Measurements from ENCODE around the gene EIF3D.

EIF3D gene

DNA sequence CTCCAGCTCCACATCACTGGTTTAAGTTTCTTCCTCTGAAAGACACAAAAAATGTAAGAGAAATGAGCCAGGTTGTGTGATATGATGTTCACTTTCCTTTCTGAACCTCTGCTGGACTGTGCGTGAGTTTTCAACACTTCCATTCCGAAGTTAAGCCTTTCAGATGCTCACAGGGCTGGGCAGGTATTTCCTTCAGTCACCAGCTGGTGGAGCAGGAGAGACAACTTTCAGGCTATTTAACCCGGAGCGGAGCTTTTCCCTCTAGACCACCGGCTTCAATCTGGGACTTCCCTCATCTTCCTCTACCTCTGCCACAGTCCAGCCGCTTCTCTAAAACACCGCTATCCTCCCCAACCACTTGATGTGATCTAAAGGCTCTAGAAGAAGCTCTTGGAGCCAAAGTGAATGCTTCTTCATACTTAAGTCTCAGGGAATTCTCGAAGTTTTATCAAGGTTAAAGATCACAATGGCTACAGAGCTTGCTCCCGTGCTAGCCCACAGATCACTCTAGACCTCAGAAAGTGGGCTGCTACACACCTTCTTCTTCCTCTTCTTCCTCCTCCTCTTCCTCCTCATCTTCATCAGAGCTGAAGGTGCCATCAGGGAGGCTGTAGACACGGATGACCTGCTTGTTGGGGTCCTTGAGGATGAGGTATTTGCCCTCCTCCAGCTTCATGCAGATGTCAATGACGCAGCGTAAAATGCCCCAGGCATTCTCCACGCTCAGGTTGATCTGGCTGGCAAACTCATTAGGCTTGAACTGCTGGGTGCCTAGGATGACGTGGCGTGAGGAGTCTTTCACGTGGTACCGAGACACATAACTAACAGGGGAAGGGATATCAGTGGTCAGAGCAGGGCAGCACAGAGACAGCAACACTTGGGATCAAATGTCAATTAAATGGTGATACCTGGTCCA is 17.7 kb downstream of the EIF3D start:
- H3K4me3 ChIP-seq (ENCODE audit: low read length in 2 of 2), result no peak overlapping the region
- no peak overlapping the region for H3K27ac ChIP-seq (ENCODE audit: low read depth in 2 of 2, low read length in 2 of 2)
- no peak overlapping the region for H3K9ac ChIP-seq (ENCODE audit: low read depth in 1 of 2, low read length in 2 of 2)
- no peaks in the 10 kb centered on the region for H3K9me3 ChIP-seq (ENCODE audit: control insufficient read depth in 2 of 2, low read length in 2 of 2)
- H3K36me3 ChIP-seq (ENCODE audit: control insufficient read depth in 2 of 2, insufficient read depth in 2 of 2, low read length in 2 of 2), result peaks cover 48 to 50% of the 10 kb centered on the region in 2 donors
- H3K27me3 ChIP-seq (ENCODE audit: control insufficient read depth in 2 of 2, insufficient read depth in 2 of 2, low read length in 2 of 2), result no peaks in the 10 kb centered on the region
- H3K4me1 ChIP-seq (ENCODE audit: control insufficient read depth in 2 of 2, insufficient read depth in 2 of 2, low read length in 2 of 2), result peaks cover 11% of the 10 kb centered on the region in 2 donors

DNA sequence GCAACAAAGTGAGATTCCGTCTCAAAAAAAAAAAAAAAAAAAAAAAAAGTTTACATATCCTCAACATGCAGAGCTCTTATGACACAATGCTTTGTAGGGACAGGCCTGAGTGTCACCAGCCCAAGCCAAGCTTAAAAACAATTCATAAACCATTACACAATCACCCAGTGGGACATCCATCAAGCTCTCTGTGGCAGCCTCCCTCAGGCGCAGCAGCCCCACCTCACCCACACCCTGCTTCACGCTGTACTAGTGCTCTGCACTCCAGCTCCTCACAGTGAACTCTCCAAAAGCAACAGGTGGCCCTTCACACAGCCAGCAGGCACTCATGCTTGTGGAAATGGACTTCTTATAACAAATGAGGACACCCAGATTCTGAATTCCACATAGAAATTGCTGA is 18.6 kb downstream of the EIF3D start:
- Histone ChIP-seq H3K9ac (ENCODE audit: low read depth in 1 of 2, low read length in 2 of 2) (no peak overlapping the region), H3K27me3 (ENCODE audit: control insufficient read depth in 2 of 2, insufficient read depth in 2 of 2, low read length in 2 of 2) (no peaks in the 10 kb centered on the region), H3K9me3 (ENCODE audit: control insufficient read depth in 2 of 2, low read length in 2 of 2) (no peaks in the 10 kb centered on the region), H3K4me1 (ENCODE audit: control insufficient read depth in 2 of 2, insufficient read depth in 2 of 2, low read length in 2 of 2) (peaks cover 11 to 12% of the 10 kb centered on the region in 2 donors), H3K36me3 (ENCODE audit: control insufficient read depth in 2 of 2, insufficient read depth in 2 of 2, low read length in 2 of 2) (peaks cover 40 to 46% of the 10 kb centered on the region in 2 donors), H3K4me3 (ENCODE audit: low read length in 2 of 2) (no peak overlapping the region), H3K27ac (ENCODE audit: low read depth in 2 of 2, low read length in 2 of 2) (no peak overlapping the region)

DNA sequence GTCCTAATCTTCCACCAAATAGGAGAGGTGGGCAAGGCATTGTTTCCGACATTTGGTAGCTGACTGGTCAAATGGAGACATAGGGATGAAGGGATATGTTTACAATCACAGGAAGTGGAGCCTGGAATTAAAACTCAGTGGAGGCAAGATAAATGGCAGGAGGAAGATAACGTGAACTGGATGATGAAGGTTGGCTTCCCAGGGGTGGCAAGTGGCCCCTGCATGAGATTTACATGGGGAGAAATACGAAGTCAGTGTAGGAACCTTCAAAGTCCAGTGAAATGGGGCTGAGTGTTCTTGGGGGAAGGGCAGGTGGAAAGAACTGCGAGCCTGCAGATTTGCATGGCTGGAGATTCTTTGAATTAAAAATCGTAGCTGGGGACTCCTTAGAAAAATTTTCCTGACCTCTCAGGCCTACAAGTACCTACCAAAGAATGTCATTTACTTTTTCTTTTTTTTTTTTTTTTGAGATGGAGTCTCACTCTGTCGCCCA is 21.4 kb downstream of the EIF3D start:
- Histone ChIP-seq H3K27ac (ENCODE audit: low read depth in 2 of 2, low read length in 2 of 2) (peak overlapping the region; percentile 31 to 63), H3K9ac (ENCODE audit: low read depth in 1 of 2, low read length in 2 of 2) (peak overlapping the region; percentile 50 to 58), H3K4me1 (ENCODE audit: control insufficient read depth in 2 of 2, insufficient read depth in 2 of 2, low read length in 2 of 2) (peaks cover 11 to 12% of the 10 kb centered on the region in 2 donors), H3K4me3 (ENCODE audit: low read length in 2 of 2) (peak overlapping the region; percentile 48 to 73), H3K36me3 (ENCODE audit: control insufficient read depth in 2 of 2, insufficient read depth in 2 of 2, low read length in 2 of 2) (peaks cover 20 to 21% of the 10 kb centered on the region in 2 donors), H3K9me3 (ENCODE audit: control insufficient read depth in 2 of 2, low read length in 2 of 2) (no peaks in the 10 kb centered on the region), H3K27me3 (ENCODE audit: control insufficient read depth in 2 of 2, insufficient read depth in 2 of 2, low read length in 2 of 2) (no peaks in the 10 kb centered on the region)

DNA sequence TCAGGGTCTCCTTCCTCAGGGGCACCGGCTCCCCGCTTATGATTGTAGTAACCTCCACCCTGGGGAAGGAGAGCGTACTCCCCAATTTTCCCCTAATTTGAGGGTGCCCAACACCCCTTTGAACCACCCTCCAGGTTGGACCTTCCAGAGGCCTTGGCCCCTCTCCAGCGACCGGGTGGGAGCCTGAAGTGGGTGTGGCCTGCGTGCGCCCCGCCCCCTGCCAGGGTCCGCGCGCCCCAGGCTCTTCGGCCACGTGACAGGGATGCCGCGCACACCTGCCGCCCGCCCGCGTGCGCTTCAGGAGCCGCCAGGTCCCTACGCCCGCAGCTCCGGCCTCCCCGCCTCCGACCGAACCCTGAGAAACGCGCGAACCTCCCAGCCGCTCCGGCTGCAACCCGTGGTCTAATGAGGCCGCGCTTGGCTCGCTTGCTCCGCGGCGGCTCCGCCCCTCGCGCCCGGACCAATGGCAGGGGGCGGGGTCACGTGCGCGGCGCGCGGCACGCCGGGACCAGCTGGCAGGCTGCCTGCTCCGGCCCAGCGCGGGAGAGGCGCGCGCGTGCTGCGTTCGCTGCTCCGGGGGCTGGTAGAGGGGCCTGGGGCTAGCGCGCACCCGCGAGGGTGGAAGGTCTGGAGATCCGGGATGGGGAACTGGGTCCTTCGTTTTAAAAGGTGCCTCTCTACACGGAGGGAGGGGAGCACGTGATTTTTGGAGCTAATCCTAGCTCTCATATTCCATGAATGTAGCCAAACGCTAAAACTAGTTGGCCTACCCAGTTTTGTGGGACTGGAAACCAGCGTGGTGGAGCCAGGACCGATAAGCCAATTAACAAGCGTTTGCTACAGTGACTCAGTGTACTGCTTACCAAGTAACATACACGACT is 22.1 kb downstream of the EIF3D start, which contains the start of gene FOXRED2:
FOXRED2 (minus strand) TSS at position 404 of the 881 bp plus-strand sequence. CDS start 618 bp downstream, outside the sequence.
- H3K27ac ChIP-seq (ENCODE audit: low read depth in 2 of 2, low read length in 2 of 2), result peak within 1 kb of the TSS; percentile 31 to 63
- H3K4me1 ChIP-seq (ENCODE audit: control insufficient read depth in 2 of 2, insufficient read depth in 2 of 2, low read length in 2 of 2), result peaks cover 11 to 12% of the 10 kb centered on the region in 2 donors
- H3K9ac ChIP-seq (ENCODE audit: low read depth in 1 of 2, low read length in 2 of 2), result peak within 1 kb of the TSS; percentile 50 to 58
- H3K9me3 ChIP-seq (ENCODE audit: control insufficient read depth in 2 of 2, low read length in 2 of 2), result no peaks in the 10 kb centered on the region
- peak within 1 kb of the TSS; percentile 48 to 73 for H3K4me3 ChIP-seq (ENCODE audit: low read length in 2 of 2)
- H3K27me3 ChIP-seq (ENCODE audit: control insufficient read depth in 2 of 2, insufficient read depth in 2 of 2, low read length in 2 of 2), result no peaks in the 10 kb centered on the region
- peaks cover 14% of the 10 kb centered on the region in 2 donors for H3K36me3 ChIP-seq (ENCODE audit: control insufficient read depth in 2 of 2, insufficient read depth in 2 of 2, low read length in 2 of 2)

DNA sequence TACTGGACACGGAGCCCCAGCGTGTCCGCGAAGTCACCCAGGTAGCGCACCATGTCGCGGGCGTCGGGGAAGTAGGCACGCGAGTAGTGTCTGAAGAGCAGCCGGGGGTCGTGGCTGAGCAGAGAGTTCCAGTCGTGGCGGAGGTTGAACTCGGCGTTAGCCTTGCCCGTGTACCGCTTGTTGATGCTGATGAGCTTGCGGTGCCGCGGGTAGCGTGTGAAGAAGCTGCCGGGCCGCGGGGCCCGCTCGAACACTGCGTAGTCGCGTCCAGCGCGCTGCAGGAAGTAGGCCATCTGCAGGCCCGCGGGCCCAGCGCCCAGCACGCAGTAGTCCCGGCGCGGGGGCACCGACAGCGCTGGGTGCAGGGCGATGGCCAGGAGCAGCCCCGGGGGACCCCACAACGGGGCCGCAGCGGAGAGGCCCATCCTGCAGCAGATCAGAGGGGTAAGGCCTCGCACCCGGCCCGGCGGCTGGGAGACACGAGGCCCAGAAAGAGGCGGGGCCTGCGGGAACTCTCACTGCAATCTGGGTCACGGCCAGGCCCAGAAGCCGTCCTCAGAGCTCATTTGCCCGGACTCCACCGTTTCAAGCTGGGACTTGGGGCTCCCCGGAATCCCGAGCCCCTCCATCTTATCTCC is 22.8 kb downstream of the EIF3D start:
- peaks cover 11 to 12% of the 10 kb centered on the region in 2 donors for H3K4me1 ChIP-seq (ENCODE audit: control insufficient read depth in 2 of 2, insufficient read depth in 2 of 2, low read length in 2 of 2)
- no peaks in the 10 kb centered on the region for H3K27me3 ChIP-seq (ENCODE audit: control insufficient read depth in 2 of 2, insufficient read depth in 2 of 2, low read length in 2 of 2)
- no peak overlapping the region for H3K9ac ChIP-seq (ENCODE audit: low read depth in 1 of 2, low read length in 2 of 2)
- H3K27ac ChIP-seq (ENCODE audit: low read depth in 2 of 2, low read length in 2 of 2), result peak overlapping the region; percentile 31 to 63
- no peaks in the 10 kb centered on the region for H3K9me3 ChIP-seq (ENCODE audit: control insufficient read depth in 2 of 2, low read length in 2 of 2)
- H3K36me3 ChIP-seq (ENCODE audit: control insufficient read depth in 2 of 2, insufficient read depth in 2 of 2, low read length in 2 of 2), result peaks cover 8 to 9% of the 10 kb centered on the region in 2 donors
- H3K4me3 ChIP-seq (ENCODE audit: low read length in 2 of 2), result peak overlapping the region; percentile 48 to 61

DNA sequence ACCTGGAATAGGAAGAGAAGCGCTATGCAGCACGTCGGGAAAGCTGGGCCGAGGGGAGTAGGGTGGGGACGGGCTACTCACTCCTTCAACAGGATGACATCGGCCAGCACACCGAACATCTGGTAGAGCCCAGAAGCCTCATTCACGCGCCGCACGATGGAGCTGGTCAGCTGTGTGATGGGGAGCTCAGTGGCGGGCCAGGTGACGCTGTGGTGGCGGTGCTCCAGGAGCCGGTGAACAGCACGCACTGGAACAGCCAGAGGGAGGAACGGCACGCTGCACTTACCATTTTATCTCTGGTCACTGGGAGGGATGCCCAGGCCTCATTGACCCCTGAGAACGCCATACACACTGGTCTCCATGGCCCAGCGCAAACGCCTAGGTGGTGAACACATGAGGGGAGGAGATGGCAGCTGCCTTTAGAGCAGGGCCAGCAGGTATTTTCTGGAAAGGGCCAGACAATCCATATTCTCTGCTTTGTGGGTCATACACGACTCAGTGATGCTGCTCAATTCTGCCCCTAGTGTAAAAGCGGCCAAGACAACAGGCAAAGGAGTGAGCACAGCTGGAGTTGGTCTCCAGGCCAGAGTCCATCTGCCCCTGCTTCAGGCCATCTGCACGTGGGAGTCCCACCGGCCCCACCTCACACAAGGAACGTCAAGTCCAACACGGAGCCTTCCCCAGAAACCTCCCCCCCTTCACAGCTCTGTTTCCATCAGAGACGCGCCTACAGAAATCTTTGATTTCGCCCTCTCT is 30.9 kb downstream of the EIF3D start:
- H3K4me1 ChIP-seq (ENCODE audit: control insufficient read depth in 2 of 2, insufficient read depth in 2 of 2, low read length in 2 of 2), result no peaks in the 10 kb centered on the region
- no peak overlapping the region for H3K27ac ChIP-seq (ENCODE audit: low read depth in 2 of 2, low read length in 2 of 2)
- no peak overlapping the region for H3K4me3 ChIP-seq (ENCODE audit: low read length in 2 of 2)
- H3K36me3 ChIP-seq (ENCODE audit: control insufficient read depth in 2 of 2, insufficient read depth in 2 of 2, low read length in 2 of 2), result peaks cover 0 to 4% of the 10 kb centered on the region in 2 donors
- H3K9ac ChIP-seq (ENCODE audit: low read depth in 1 of 2, low read length in 2 of 2), result no peak overlapping the region
- no peaks in the 10 kb centered on the region for H3K9me3 ChIP-seq (ENCODE audit: control insufficient read depth in 2 of 2, low read length in 2 of 2)
- no peaks in the 10 kb centered on the region for H3K27me3 ChIP-seq (ENCODE audit: control insufficient read depth in 2 of 2, insufficient read depth in 2 of 2, low read length in 2 of 2)

DNA sequence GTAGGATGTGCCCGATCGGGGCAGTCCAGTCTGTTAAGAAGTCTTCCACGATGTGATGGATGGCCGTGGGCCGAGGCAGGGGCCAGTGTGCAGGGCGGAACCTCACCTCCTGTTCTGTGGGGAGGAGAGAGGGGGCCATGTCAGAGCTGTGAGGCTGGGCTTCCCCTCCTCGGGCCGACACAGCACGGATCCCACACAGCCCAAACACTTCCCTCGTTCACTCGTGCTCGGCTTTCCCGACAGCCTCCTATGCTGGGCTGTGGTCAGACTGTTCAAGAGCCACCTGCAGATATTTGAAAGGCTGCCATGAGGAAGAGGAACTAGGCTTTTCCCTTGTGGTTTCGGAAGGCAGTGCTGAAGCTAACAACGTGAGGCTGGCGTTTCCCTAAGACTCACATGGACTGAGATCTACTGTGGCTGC is 35.3 kb downstream of the EIF3D start:
- Histone ChIP-seq H3K27ac (ENCODE audit: low read depth in 2 of 2, low read length in 2 of 2) (peak overlapping the region in 1 of 2 donors; percentile 24), H3K4me3 (ENCODE audit: low read length in 2 of 2) (peak overlapping the region in 1 of 2 donors; percentile 13), H3K9me3 (ENCODE audit: control insufficient read depth in 2 of 2, low read length in 2 of 2) (no peaks in the 10 kb centered on the region), H3K36me3 (ENCODE audit: control insufficient read depth in 2 of 2, insufficient read depth in 2 of 2, low read length in 2 of 2) (peaks cover 0 to 8% of the 10 kb centered on the region in 2 donors), H3K4me1 (ENCODE audit: control insufficient read depth in 2 of 2, insufficient read depth in 2 of 2, low read length in 2 of 2) (no peaks in the 10 kb centered on the region), H3K9ac (ENCODE audit: low read depth in 1 of 2, low read length in 2 of 2) (peak overlapping the region in 1 of 2 donors; percentile 5), H3K27me3 (ENCODE audit: control insufficient read depth in 2 of 2, insufficient read depth in 2 of 2, low read length in 2 of 2) (no peaks in the 10 kb centered on the region)

DNA sequence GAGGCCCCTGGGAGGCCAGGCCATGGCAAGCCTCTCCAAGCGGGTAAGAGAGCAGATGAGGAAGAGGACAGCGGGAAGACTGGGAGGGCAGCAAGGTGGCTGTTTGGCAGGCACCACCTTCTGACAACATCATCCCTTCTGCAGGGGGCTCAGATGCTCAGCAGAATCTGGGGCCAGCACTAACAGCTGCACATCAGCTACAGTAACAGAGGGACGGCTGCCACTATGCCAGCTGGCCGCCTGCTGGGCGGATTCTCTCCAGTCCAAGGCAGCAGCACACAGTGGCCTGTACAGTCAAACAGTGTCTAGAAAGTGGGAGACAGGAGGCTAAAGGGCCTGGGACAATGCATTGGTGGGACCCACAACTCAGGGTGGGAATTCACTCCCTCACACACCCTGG is 36.9 kb downstream of the EIF3D start:
- no peaks in the 10 kb centered on the region for H3K9me3 ChIP-seq (ENCODE audit: control insufficient read depth in 2 of 2, low read length in 2 of 2)
- peaks cover 0 to 8% of the 10 kb centered on the region in 2 donors for H3K36me3 ChIP-seq (ENCODE audit: control insufficient read depth in 2 of 2, insufficient read depth in 2 of 2, low read length in 2 of 2)
- H3K27ac ChIP-seq (ENCODE audit: low read depth in 2 of 2, low read length in 2 of 2), result no peak overlapping the region
- no peak overlapping the region for H3K4me3 ChIP-seq (ENCODE audit: low read length in 2 of 2)
- no peaks in the 10 kb centered on the region for H3K27me3 ChIP-seq (ENCODE audit: control insufficient read depth in 2 of 2, insufficient read depth in 2 of 2, low read length in 2 of 2)
- H3K9ac ChIP-seq (ENCODE audit: low read depth in 1 of 2, low read length in 2 of 2), result no peak overlapping the region
- H3K4me1 ChIP-seq (ENCODE audit: control insufficient read depth in 2 of 2, insufficient read depth in 2 of 2, low read length in 2 of 2), result no peaks in the 10 kb centered on the region

DNA sequence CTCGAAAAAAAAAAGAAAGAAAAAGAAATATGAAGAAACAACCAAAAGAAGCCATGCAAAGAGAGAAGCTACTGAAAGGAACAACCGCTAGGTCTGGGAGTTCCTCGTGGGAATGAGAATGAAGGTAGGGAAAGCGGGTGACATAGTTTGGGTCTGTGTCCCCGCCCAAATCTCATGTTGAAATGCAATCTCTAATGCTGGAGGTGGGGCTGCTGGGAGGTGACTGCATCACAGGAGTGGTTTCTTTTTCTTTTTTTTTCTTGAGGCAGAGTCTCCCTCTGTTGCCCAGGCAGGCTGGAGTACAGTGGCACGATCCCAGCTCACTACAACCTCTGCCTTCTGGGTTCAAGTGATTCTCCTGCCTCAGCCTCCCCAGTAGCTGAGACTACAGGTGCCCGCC is 37.8 kb downstream of the EIF3D start:
- Histone ChIP-seq H3K4me3 (ENCODE audit: low read length in 2 of 2) (no peak overlapping the region), H3K27me3 (ENCODE audit: control insufficient read depth in 2 of 2, insufficient read depth in 2 of 2, low read length in 2 of 2) (no peaks in the 10 kb centered on the region), H3K36me3 (ENCODE audit: control insufficient read depth in 2 of 2, insufficient read depth in 2 of 2, low read length in 2 of 2) (peaks cover 0 to 4% of the 10 kb centered on the region in 2 donors), H3K27ac (ENCODE audit: low read depth in 2 of 2, low read length in 2 of 2) (no peak overlapping the region), H3K9me3 (ENCODE audit: control insufficient read depth in 2 of 2, low read length in 2 of 2) (no peaks in the 10 kb centered on the region), H3K9ac (ENCODE audit: low read depth in 1 of 2, low read length in 2 of 2) (no peak overlapping the region), H3K4me1 (ENCODE audit: control insufficient read depth in 2 of 2, insufficient read depth in 2 of 2, low read length in 2 of 2) (no peaks in the 10 kb centered on the region)

Measured in mucosa of rectum (tissue), 2 donors.